Heart right ventricle (tissue), 16 donors: ENCODE measurements around the gene RDH8. TPM values are rescaled to one million over a fixed set of nuclear protein-coding genes. Genes with fewer than 3 reads are reported as not detected.

ENCODE experiments used
- ATAC-seq, 8 donors: fragments of 200-7000 bp; cut with Tn5 transposase; one replicate each; pipeline ENCODE4 v1.9.1; 2020; ENCODE audit warnings: mild to moderate bottlenecking in 8 of 8, moderate library complexity in 8 of 8, moderate number of reproducible peaks in 1 of 8
- DNase-seq, 2 donors: peaks; one replicate each; pipeline ENCODE4 v3.0.0-alpha.2; 2020
- H3K27ac ChIP-seq, 10 donors: fragments of 200-600 bp; sonication (generic) in 2 of 10; one replicate each; pipeline versions ENCODE4 v1.5.0 to v1.8.0; 2020 to 2022; ENCODE audit warnings: mild to moderate bottlenecking in 3 of 10
- H3K27me3 ChIP-seq, 7 donors: fragments of 200-600 bp; one replicate each; pipeline ENCODE4 v1.8.0; 2021 to 2022; ENCODE audit warnings: mild to moderate bottlenecking in 2 of 7
- H3K36me3 ChIP-seq, 9 donors: fragments of 200-600 bp; sonication (generic) in 1 of 9; one replicate each; pipeline versions ENCODE4 v1.5.0 to v1.8.0; 2020 to 2022; ENCODE audit warnings: mild to moderate bottlenecking in 2 of 9
- H3K4me1 ChIP-seq, 9 donors: fragments of 200-600 bp; sonication (generic) in 1 of 9; one replicate each; pipeline versions ENCODE4 v1.5.0 to v1.8.0; 2020 to 2022; ENCODE audit warnings: mild to moderate bottlenecking in 4 of 9
- H3K4me3 ChIP-seq, 10 donors: fragments of 200-600 bp; sonication (generic) in 2 of 10; one replicate each; pipeline versions ENCODE4 v1.5.0 to v1.8.0; 2020 to 2022; ENCODE audit warnings: mild to moderate bottlenecking in 7 of 10, moderate library complexity in 2 of 10
- H3K9me3 ChIP-seq, 11 donors: fragments of 200-600 bp in 10 of 11; sonication (generic) in 2 of 11; one replicate each; pipeline versions ENCODE4 v1.5.0 to v1.8.0; 2013 to 2022; ENCODE audit warnings: mild to moderate bottlenecking in 2 of 11, control low read depth in 1 of 11, moderate library complexity in 1 of 11
- CTCF ChIP-seq, 9 donors: fragments of 200-600 bp; sonication (generic) in 2 of 9; IDR thresholded peaks; one replicate each; pipeline versions ENCODE4 v1.5.0 to v1.8.0; 2021 to 2022; ENCODE audit warnings: antibody characterized with exemption in 9 of 9, mild to moderate bottlenecking in 5 of 9, moderate library complexity in 1 of 9
- WGBS, 2 donors: extraction: QIAGEN DNeasy Blood & Tissue Kit; methylation state at CpG; one replicate each; pipeline ENCODE4 v1.1.7; 2013; ENCODE audit warnings: inconsistent platforms in 1 of 2; 5-methylcytosine and 5-hydroxymethylcytosine counted together
- intact Hi-C, 10 donors: fragments of 100-400 bp; cut with DNase I; formaldehyde crosslinking; loops; one replicate each; pipeline versions ENCODE4 v1.11.1 to v1.14.2; 2022
- long read RNA-seq, 3 donors: library from polyadenylated mRNA; unstranded; transcript quantifications; one replicate each; pipeline ENCODE4 v2.0.0, GENCODE V29; 2020 to 2021
- polyA plus RNA-seq, 2 donors: library from polyadenylated mRNA; stranded (reverse); fragments of 200-250 nt; gene quantifications; one replicate each; pipeline ENCODE4 v1.2.3, GENCODE V29; 2013
- total RNA-seq, 10 donors: library from RNA; stranded (reverse); fragmentation: NEBNext Ultra II Directional in 3 of 10; extraction: Animal tissue kit (Norgen Biotek cat#: 25700) in 3 of 10; gene quantifications; one replicate each; pipeline versions ENCODE4 v1.2.1 to v1.2.4, GENCODE V29; 2021 to 2023
- donor health status: Arrhythmogenic right ventricular cardiomyopathy.
- donor health status: ischemic (EF 13 %, LVEDD 7.1; RV severe dilation, severe dysfunction).
- donor health status: healthy with polysubstance abuse.
- donor health status: DM: no; HTN: yes; CAD: no.
- donor health status: DM: no; HTN: no; CAD: no.
- donor health status: ischemic (EF 25% LVEDD 6.9; RV normal size, moderate dysfunction).
- donor health status: ischemic (EF 25% LVEDD 5.7; RV mildly dilated, moderate dysfunction).
- donor health status: healthy.
- donor health status: DM: yes; HTN: yes; CAD: no.
- donor health status: Ischemic cardiomyopathy.
- donor health status: ischemic (EF 35%, LVEDD 5.7; RV mildly dilated, moderate dysfunction).
- donor health status: nonischemic (EF 11% LVEDD 7.7; RV severe dilation, severe dysfunction).
- donor health status: DM: yes; HTN: yes; CAD: no.
- donor health status: PGD.
- donor health status: ischemic (EF 29% LVEDD 5.4; RV normal size, mild dysfunction).
- donor health status: nonischemic (EF 23%, LVEDD 6.1; RV moderate dilation, normal function).

RDH8 gene, protein sequence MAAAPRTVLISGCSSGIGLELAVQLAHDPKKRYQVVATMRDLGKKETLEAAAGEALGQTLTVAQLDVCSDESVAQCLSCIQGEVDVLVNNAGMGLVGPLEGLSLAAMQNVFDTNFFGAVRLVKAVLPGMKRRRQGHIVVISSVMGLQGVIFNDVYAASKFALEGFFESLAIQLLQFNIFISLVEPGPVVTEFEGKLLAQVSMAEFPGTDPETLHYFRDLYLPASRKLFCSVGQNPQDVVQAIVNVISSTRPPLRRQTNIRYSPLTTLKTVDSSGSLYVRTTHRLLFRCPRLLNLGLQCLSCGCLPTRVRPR
- total RNA-seq (not detected), polyA plus RNA-seq (not detected)
- long read RNA-seq, donor 1 = 0 reads
- long read RNA-seq, donor 2 = 0 reads
- long read RNA-seq, donor 3 = 0 reads

GRCh38 chr19:10013316-10013715 is at the start of gene RDH8:
Gene RDH8 (plus strand): TSS chr19:10013483. CDS start chr19:10013498, 15 bp downstream.
- Histone ChIP-seq H3K36me3 (no peaks in the 10 kb centered on the region), H3K27me3 (peaks cover 0 to 66% (median 58%) of the 10 kb centered on the region in 7 donors), H3K27ac (no peak within 1 kb of the TSS), H3K4me3 (no peak within 1 kb of the TSS), H3K9me3 (no peaks in the 10 kb centered on the region), H3K4me1 (peaks cover 0 to 21% (median 11%) of the 10 kb centered on the region in 9 donors)
- ATAC-seq = no peak
- no peak for TF ChIP-seq CTCF (IDR thresholded peaks at IDR 0.05)
- no peak for DNase-seq
- 63 to 67% methylated on average over 10 of the region's 10 CpGs for WGBS, 2 donors
- intact Hi-C loops = no loop called here

DNA sequence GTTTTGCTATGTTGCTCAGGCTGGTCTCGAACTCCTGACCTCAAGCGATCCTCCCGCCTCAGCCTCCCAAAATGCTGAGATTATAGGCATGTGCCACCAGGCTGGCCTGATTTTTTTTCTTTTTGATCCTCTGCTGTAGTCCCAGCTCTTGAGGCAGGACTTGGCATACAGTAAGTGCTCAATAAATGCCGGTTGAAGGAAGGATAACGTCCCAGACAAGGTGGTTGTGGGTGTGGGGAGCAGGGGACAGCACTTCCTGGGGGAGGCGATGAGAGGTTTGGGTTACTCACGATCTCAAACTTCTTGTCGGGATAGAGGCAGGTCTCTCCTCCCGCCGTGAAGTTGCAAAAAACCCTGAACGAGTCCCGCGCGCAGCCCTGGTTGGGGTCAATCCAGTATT is 47.3 kb upstream of the RDH8 start:
- peaks cover 0 to 75% (median 0%) of the 10 kb centered on the region in 9 donors for H3K36me3 ChIP-seq
- ATAC-seq (no peak), DNase-seq (no peak)

DNA sequence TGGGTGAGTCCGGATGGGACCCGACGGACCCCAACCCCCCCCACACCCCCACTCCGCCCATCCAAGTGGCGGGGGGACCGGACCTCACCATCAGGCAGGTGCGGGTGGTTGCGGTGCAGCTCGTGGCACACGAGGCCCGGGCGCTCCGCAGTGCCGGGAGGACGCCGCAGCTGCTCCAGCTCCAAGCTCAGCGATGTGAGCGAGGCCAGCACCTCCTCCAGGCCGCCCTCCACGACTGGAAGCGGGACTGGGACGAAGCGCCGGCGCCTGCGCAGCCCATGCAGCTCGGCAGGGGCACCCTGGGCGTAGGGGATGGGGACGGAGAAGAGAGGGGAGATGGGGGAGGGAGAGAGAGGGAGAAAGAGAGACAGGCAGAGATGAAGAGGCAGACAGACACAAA is 46.8 kb upstream of the RDH8 start:
- no peaks in the 10 kb centered on the region for H3K9me3 ChIP-seq
- intact Hi-C loops = no loop called here
- no peak overlapping the region for H3K27ac ChIP-seq
- no peaks in the 10 kb centered on the region for H3K4me1 ChIP-seq
- DNase-seq (no peak), ATAC-seq (no peak)
- TF ChIP-seq CTCF (IDR thresholded peaks at IDR 0.05) = no peak
- H3K36me3 ChIP-seq = peaks cover 0 to 75% (median 0%) of the 10 kb centered on the region in 9 donors
- peaks cover 0 to 62% (median 38%) of the 10 kb centered on the region in 7 donors for H3K27me3 ChIP-seq
- H3K4me3 ChIP-seq = no peak overlapping the region
- WGBS, 2 donors = 19 to 22% methylated on average over 29 of the region's 29 CpGs

More for the DNA sequence above, 47.3 kb upstream of the RDH8 start:
- Histone ChIP-seq H3K27ac (no peak overlapping the region), H3K4me1 (no peaks in the 10 kb centered on the region), H3K9me3 (no peaks in the 10 kb centered on the region), H3K27me3 (peaks cover 0 to 62% (median 38%) of the 10 kb centered on the region in 7 donors), H3K4me3 (no peak overlapping the region)
- TF ChIP-seq CTCF (IDR thresholded peaks at IDR 0.05) = no peak
- intact Hi-C loops = no loop called here
- WGBS, 2 donors = 40 to 49% methylated on average over 14 of the region's 14 CpGs

DNA sequence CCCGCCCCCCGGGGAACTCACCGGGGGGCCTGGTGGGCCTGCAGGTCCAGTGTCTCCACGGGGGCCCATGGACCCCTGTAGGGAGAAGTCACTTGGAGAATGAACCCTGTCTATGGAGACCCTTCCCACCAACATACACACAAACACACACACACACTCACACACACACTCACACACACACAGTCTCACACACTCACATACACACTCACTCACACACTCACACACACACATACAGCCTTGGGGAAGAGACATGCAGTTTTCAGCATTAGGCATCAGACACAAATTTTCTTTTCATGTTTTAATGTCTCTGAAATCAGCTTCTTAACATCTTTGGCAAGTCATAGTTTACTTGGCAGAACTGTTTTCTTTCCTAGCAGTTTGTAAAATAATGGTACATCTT is 46.0 kb upstream of the RDH8 start:
- no peak for TF ChIP-seq CTCF (IDR thresholded peaks at IDR 0.05)
- WGBS, 2 donors = 54 to 58% methylated on average over 4 of the region's 4 CpGs
- Histone ChIP-seq H3K4me3 (no peak overlapping the region), H3K27ac (no peak overlapping the region), H3K4me1 (no peaks in the 10 kb centered on the region), H3K9me3 (no peaks in the 10 kb centered on the region), H3K27me3 (peaks cover 0 to 59% (median 38%) of the 10 kb centered on the region in 7 donors), H3K36me3 (peaks cover 0 to 75% (median 0%) of the 10 kb centered on the region in 9 donors)
- DNase-seq = no peak
- intact Hi-C loops = no loop called here
- no peak for ATAC-seq
